OCI-LY3 (cell line): ENCODE measurements around the gene KCNH5.

Experiments used
- EZH2phosphoT487 ChIP-seq: fragments of 200-600 bp; shearing (Covaris generic); IDR thresholded peaks from 2 replicates; pipeline ENCODE4 v1.6.1; 2018; ENCODE audit warnings: antibody characterized with exemption, mixed run types, low read depth
- TF ChIP-seq, protein P1 (sequence below): fragments of 200-600, 300-600 bp; sonication (generic); IDR thresholded peaks from 2 replicates; pipeline ENCODE4 v1.5.1; 2014; ENCODE audit warnings: antibody characterized with exemption, low read length, low read depth

GRCh38 chr14:62921466-62921865 lies 123.8 kb downstream of the KCNH5 start:
- TF ChIP-seq, protein P1, sequence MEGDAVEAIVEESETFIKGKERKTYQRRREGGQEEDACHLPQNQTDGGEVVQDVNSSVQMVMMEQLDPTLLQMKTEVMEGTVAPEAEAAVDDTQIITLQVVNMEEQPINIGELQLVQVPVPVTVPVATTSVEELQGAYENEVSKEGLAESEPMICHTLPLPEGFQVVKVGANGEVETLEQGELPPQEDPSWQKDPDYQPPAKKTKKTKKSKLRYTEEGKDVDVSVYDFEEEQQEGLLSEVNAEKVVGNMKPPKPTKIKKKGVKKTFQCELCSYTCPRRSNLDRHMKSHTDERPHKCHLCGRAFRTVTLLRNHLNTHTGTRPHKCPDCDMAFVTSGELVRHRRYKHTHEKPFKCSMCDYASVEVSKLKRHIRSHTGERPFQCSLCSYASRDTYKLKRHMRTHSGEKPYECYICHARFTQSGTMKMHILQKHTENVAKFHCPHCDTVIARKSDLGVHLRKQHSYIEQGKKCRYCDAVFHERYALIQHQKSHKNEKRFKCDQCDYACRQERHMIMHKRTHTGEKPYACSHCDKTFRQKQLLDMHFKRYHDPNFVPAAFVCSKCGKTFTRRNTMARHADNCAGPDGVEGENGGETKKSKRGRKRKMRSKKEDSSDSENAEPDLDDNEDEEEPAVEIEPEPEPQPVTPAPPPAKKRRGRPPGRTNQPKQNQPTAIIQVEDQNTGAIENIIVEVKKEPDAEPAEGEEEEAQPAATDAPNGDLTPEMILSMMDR = no peak
- TF ChIP-seq EZH2phosphoT487 = no peak
